CD4-positive, alpha-beta T cell (primary cell): ENCODE measurements around the gene POM121C. TPM values are rescaled to one million over a fixed set of nuclear protein-coding genes. Genes with fewer than 3 reads are reported as not detected.
A peak's percentile ranks its signal among the peaks of the same experiment; 100 is the strongest.
"Not testable (repeated sequence)": the region's sequence is repeated elsewhere in the genome, so short reads cannot be mapped to it uniquely, and the experiment has no call there.

ENCODE experiments used
- ATAC-seq: fragments of 200-7000 bp; cut with Tn5 transposase; one replicate; pipeline ENCODE4 v1.10.0; 2022; ENCODE audit warnings: mild to moderate bottlenecking; ENCODE audit not compliant: poor library complexity
- CTCF ChIA-PET: fragments of 350-600 bp; sonication (Branson Sonifier 250); formaldehyde crosslinking; loops from one replicate; lab custom pipeline; 2021; ENCODE audit warnings: antibody characterized with exemption, inconsistent platforms; lab: Charles Lee
- POLR2A ChIA-PET: fragments of 350-600 bp; sonication (Branson Sonifier 250); formaldehyde crosslinking; loops from one replicate; lab custom pipeline; 2021; ENCODE audit warnings: antibody characterized with exemption, inconsistent platforms; lab: Charles Lee
- DNase-seq, 14 experiments: peaks; one replicate each; pipeline ENCODE4 v3.0.0-alpha.2; 2013 to 2020; ENCODE audit warnings: mixed read lengths in 2 of 14
- H3K27ac ChIP-seq, 2 donors: one replicate each; pipeline versions ENCODE4 v1.5.1 to v1.7.0; 2013; ENCODE audit warnings: low read length in 2 of 2, low read depth in 1 of 2, mild to moderate bottlenecking in 1 of 2
- H3K27me3 ChIP-seq, 2 experiments: 1 replicate in 1 of 2; 2 replicates in 1 of 2; pipeline versions ENCODE4 v1.6.1 to v1.7.0; 2013; ENCODE audit warnings: low read length in 2 of 2, control low read depth in 1 of 2, mild to moderate bottlenecking in 1 of 2, moderate library complexity in 1 of 2; ENCODE audit not compliant: insufficient read depth in 2 of 2, control insufficient read depth in 1 of 2
- H3K36me3 ChIP-seq: one replicate; pipeline ENCODE4 v1.6.1; 2013; ENCODE audit warnings: low read length, control low read depth; ENCODE audit not compliant: insufficient read depth
- H3K4me1 ChIP-seq: one replicate; pipeline ENCODE4 v1.6.1; 2013; ENCODE audit warnings: low read length, control low read depth; ENCODE audit not compliant: insufficient read depth
- H3K4me3 ChIP-seq: one replicate; pipeline ENCODE4 v1.5.1; 2013; ENCODE audit warnings: mild to moderate bottlenecking, low read length, moderate library complexity
- H3K9me3 ChIP-seq, 2 experiments: 1 replicate in 1 of 2; 2 replicates in 1 of 2; pipeline versions ENCODE4 v1.6.1 to v1.7.0; 2013; ENCODE audit warnings: low read length in 2 of 2, mild to moderate bottlenecking in 2 of 2, control low read depth in 1 of 2, moderate library complexity in 1 of 2; ENCODE audit not compliant: control insufficient read depth in 1 of 2, insufficient read depth in 1 of 2
- H3K27ac Mint-ChIP-seq: one replicate; pipeline ENCODE4 v1.8.0; 2020; ENCODE audit warnings: mixed read lengths
- H3K27me3 Mint-ChIP-seq: one replicate; pipeline ENCODE4 v1.8.0; 2021; ENCODE audit warnings: mixed read lengths
- H3K36me3 Mint-ChIP-seq: one replicate; pipeline ENCODE4 v1.8.0; 2021; ENCODE audit warnings: low read depth, mixed read lengths
- H3K4me1 Mint-ChIP-seq: one replicate; pipeline ENCODE4 v1.8.0; 2021; ENCODE audit warnings: low read depth, mixed read lengths
- H3K4me3 Mint-ChIP-seq: one replicate; pipeline ENCODE4 v1.8.0; 2020; ENCODE audit warnings: mild to moderate bottlenecking, mixed read lengths
- H3K9me3 Mint-ChIP-seq: one replicate; pipeline ENCODE4 v1.8.0; 2020; ENCODE audit warnings: mixed read lengths
- intact Hi-C, 2 experiments: fragments of 100-400 bp; cut with DNase I in 1 of 2; cut with micrococcal nuclease in 1 of 2; formaldehyde crosslinking; loops; one replicate each; pipeline versions ENCODE4 v1.15.1 to v1.9.0; 2023 to 2025; cut with DNase I, micrococcal nuclease
- total RNA-seq, 174 experiments: library from RNA in 2 of 174; stranded (reverse) in 2 of 174; gene quantifications; one replicate each; pipeline ENCODE4 v1.2.3 and lab custom pipeline; 2021 to 2026

POM121C gene
- total RNA-seq, 2 experiments from 2014 or later, result 97.6 to 99.5 TPM

DNA sequence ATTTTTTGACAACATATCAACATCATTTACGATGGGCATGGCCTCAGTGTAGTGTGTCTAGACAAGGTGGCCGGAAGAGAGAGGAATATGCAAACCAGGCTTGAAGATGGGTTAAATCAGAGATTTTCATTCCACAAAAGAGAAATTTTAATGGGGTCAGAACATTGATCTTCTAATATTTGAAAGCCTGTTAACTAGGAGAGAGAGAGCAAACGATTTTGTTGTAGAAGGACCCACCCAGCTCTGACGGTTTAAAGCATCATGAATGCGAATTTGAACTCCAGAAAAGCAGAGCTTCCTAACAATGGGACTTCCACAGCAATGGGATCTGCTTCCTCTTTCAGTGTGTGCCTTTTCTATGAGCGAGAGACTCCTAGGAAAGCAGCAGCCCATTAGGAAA lies 5.9 kb upstream of the POM121C start, which contains the start of gene SPDYE5:
Gene SPDYE5 (plus strand): TSS at position 301 of the 400 bp plus-strand sequence. CDS start 1,728 bp downstream, outside the sequence.
- DNase-seq, H3K36me3 ChIP-seq, ATAC-seq, H3K27ac Mint-ChIP-seq, H3K4me1 ChIP-seq, POLR2A ChIA-PET, H3K9me3 Mint-ChIP-seq, H3K9me3 ChIP-seq, H3K4me3 ChIP-seq, intact Hi-C loops, H3K27me3 Mint-ChIP-seq, H3K36me3 Mint-ChIP-seq, H3K4me3 Mint-ChIP-seq, CTCF ChIA-PET, H3K27ac ChIP-seq, H3K27me3 ChIP-seq, H3K4me1 Mint-ChIP-seq: not testable (repeated sequence)

DNA sequence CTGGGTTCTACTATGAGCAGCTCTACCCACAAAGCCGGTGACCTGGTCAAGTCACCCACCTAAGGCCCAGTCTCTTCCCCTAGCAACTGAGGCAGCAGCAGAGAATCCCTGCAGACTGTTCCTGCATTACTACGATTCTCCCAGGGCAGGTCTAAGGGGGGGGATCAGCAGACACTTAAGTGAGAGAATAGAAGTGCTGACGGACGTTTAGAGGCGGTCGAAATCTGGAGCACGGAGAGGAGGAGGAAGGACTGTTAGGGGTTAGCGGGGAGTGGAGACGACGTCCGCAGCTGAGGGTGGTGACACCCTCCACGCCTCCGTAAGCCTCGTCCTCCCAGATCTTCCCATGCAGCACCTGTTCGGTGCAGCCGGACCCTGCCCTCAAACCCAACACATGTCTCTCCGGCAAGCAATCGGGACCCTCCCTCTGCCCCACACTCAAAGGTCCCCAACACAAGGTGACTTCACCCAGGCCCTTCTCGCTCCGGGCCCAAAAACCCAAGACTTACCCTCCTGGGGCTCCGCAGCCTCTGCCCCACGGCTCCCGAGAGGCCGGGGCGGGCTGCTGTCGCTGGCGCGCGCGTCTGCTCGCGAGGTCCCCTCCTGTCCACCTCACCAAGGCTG lies 632 bp downstream of the POM121C start:
- CTCF ChIA-PET, H3K36me3 ChIP-seq, ATAC-seq, H3K27me3 Mint-ChIP-seq, H3K9me3 Mint-ChIP-seq, intact Hi-C loops, H3K27me3 ChIP-seq, H3K4me1 ChIP-seq, H3K27ac ChIP-seq, H3K9me3 ChIP-seq: not testable (repeated sequence)
- peak overlapping the region; percentile 62 for H3K4me3 ChIP-seq
- Mint-ChIP-seq H3K4me1 (peaks cover 16% of the 10 kb centered on the region), H3K36me3 (peaks cover 17% of the 10 kb centered on the region), H3K4me3 (peak overlapping the region; percentile 92), H3K27ac (peak overlapping the region; percentile 78)
- POLR2A ChIA-PET, result interaction anchor here (1.4 kb wide), 1 partner anchor 562 kb away, joined by 3 read pairs; the partner anchor contains the start of genes MDH2 and STYXL1
- DNase-seq, result peak in 3 of 14 experiments; percentile 2 to 15 (median 7)

DNA sequence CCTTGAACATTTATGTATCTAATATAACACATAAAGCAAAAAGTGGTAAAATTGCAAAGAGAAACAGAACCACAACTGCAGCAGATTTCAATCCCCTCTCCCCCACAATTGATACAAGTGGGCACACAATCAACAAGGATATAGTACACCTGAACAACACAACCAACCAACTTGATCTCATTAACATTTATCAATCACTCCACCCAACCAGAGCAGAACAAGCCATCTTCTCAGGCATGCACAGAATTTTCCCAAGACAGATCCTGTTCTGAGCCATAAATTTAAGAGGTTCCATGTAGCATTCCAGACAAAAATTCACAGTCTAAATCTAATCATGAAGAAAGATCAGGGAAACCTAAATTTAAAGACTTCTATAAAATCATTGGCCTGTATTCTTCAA lies 5.8 kb downstream of the POM121C start:
- H3K4me1 ChIP-seq, H3K4me3 Mint-ChIP-seq, POLR2A ChIA-PET, H3K27me3 Mint-ChIP-seq, DNase-seq, H3K27me3 ChIP-seq, ATAC-seq, intact Hi-C loops, H3K4me3 ChIP-seq, H3K36me3 ChIP-seq, H3K9me3 Mint-ChIP-seq, H3K4me1 Mint-ChIP-seq, H3K9me3 ChIP-seq, H3K27ac ChIP-seq, H3K27ac Mint-ChIP-seq, CTCF ChIA-PET: not testable (repeated sequence)
- peaks cover 23% of the 10 kb centered on the region for H3K36me3 Mint-ChIP-seq

DNA sequence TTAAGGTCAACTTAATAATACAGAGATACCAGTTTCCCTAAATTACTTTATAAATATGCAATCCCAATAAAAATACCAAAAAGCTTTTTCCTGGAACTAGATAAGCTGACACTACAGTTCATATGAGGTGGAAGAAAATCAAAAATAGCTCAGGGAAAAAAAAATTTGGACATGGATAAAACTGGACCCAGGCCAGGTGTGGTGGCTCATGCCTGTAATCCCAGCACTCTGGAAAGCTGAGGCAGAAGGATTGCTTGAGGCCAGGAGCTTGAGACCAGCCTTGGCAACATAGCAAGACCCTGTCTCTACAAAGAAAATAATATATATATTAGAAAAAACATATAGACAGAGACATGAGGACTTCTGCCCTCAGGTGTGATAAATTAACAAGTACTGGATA lies 8.6 kb downstream of the POM121C start:
- DNase-seq, H3K9me3 Mint-ChIP-seq, POLR2A ChIA-PET, H3K9me3 ChIP-seq, H3K27ac ChIP-seq, H3K4me1 ChIP-seq, H3K27me3 ChIP-seq, H3K4me3 Mint-ChIP-seq, H3K27me3 Mint-ChIP-seq, ATAC-seq, intact Hi-C loops, CTCF ChIA-PET, H3K4me3 ChIP-seq, H3K4me1 Mint-ChIP-seq, H3K27ac Mint-ChIP-seq: not testable (repeated sequence)
- peaks cover 35% of the 10 kb centered on the region for H3K36me3 Mint-ChIP-seq
- peaks cover 14% of the 10 kb centered on the region for H3K36me3 ChIP-seq

DNA sequence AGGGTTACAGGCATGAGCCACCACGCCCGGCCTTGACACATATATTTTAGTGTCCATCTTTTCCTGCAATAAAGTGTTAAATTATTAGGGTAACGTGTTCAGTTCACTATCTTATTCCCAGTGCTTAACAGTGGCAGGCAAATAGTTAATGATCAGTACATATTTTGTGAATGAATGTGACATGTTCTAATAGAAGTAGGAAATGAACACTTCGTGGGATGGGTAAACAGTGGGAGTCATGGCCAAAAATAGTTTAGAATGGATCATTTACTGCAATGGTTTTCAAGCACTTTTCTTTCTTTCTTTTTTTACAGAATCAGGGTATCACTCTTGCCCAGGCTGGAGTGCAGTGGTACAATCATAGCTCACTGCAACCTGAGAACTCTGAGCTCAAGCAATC lies 15.9 kb downstream of the POM121C start:
- H3K4me1 ChIP-seq, ATAC-seq, H3K27me3 ChIP-seq, H3K27ac ChIP-seq, H3K9me3 Mint-ChIP-seq, DNase-seq, POLR2A ChIA-PET, H3K4me3 ChIP-seq, H3K9me3 ChIP-seq, H3K27ac Mint-ChIP-seq, CTCF ChIA-PET, H3K4me1 Mint-ChIP-seq, H3K27me3 Mint-ChIP-seq, H3K4me3 Mint-ChIP-seq, intact Hi-C loops: not testable (repeated sequence)
- peaks cover 53% of the 10 kb centered on the region for H3K36me3 Mint-ChIP-seq
- peaks cover 24% of the 10 kb centered on the region for H3K36me3 ChIP-seq

DNA sequence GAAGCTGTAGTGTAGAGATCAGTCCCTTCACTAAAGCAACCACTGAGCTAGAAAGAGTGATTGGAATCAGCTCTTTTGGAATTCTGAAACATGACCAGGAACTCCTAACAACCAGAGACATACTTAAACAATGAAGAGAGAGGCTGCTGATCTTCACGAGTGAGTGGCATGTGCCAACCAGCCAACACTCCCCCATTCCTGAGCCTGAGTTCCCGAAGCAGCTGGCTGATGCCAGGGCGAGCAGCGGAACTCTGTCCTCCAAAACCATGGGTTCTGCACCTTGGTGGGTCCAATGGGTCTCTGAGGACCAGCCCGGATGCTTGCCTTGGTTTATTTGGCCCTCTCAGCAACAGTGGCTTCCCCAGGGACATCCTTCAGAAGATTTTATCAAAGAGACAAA lies 25.6 kb downstream of the POM121C start:
- H3K9me3 ChIP-seq, H3K36me3 Mint-ChIP-seq, H3K27me3 ChIP-seq, CTCF ChIA-PET, intact Hi-C loops, H3K36me3 ChIP-seq, H3K4me3 Mint-ChIP-seq, H3K4me3 ChIP-seq, DNase-seq, H3K27ac ChIP-seq, H3K9me3 Mint-ChIP-seq, H3K4me1 Mint-ChIP-seq, POLR2A ChIA-PET, H3K27me3 Mint-ChIP-seq, H3K4me1 ChIP-seq, ATAC-seq: not testable (repeated sequence)
- H3K27ac Mint-ChIP-seq, result peak overlapping the region; percentile 31

DNA sequence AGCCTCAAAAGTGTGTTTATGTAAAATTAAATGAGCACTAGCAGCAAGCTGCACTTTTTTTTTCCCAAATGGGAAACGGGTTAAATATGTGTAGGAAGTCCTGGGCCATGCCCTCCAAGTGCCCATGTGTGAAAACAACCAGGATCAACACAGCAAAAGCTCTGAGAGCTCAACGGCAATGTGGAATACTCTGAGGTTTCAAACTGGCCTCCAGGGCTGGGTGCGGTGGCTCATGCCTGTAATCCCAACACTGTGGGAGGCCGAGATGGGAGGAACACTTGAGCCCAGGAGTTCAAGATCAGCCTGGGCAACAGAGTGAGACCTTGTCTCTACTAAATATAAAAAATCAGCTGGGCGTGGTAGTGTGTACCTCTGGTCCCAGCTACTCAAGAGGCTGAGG lies 28.1 kb downstream of the POM121C start:
- H3K27ac ChIP-seq, POLR2A ChIA-PET: not testable (repeated sequence)
- intact Hi-C loops, result loop anchor here in 1 of 2 experiments (10.0 kb wide), 1 partner anchor 307 kb away; no protein-coding TSS in a partner anchor

More for the DNA sequence above, 28.1 kb downstream of the POM121C start:
- H3K4me3 ChIP-seq, DNase-seq, H3K36me3 ChIP-seq, H3K9me3 Mint-ChIP-seq, H3K27ac Mint-ChIP-seq, H3K27me3 Mint-ChIP-seq, H3K36me3 Mint-ChIP-seq, H3K9me3 ChIP-seq, H3K27me3 ChIP-seq, H3K4me1 Mint-ChIP-seq, H3K4me3 Mint-ChIP-seq, ATAC-seq, H3K4me1 ChIP-seq, CTCF ChIA-PET: not testable (repeated sequence)
